CD14-positive monocyte (primary cell): ENCODE data around the gene RNF152. TPM values are rescaled to one million over a fixed set of nuclear protein-coding genes. Genes with fewer than 3 reads are reported as not detected.

Experiments
- DNase-seq, 3 donors: peaks; one replicate each; pipeline ENCODE4 v3.0.0-alpha.2; 2011 to 2022
- H2AFZ ChIP-seq: 2 replicates; pipeline ENCODE4 v1.6.0; 2012; ENCODE audit warnings: mild to moderate bottlenecking, low read depth, low read length, inconsistent platforms; ENCODE audit not compliant: insufficient read depth, poor library complexity, severe bottlenecking
- H3K27ac ChIP-seq, 2 donors: 1 replicate in 1 of 2; 2 replicates in 1 of 2; pipeline ENCODE4 v1.5.1; 2012 to 2013; ENCODE audit warnings: low read length in 2 of 2, control low read depth in 1 of 2, inconsistent platforms in 1 of 2, low read depth in 1 of 2, mild to moderate bottlenecking in 1 of 2
- H3K27me3 ChIP-seq, 2 donors: one replicate each; pipeline versions ENCODE4 v1.6.0 to v1.6.1; 2011 to 2013; ENCODE audit warnings: low read length in 2 of 2; ENCODE audit not compliant: control insufficient read depth in 2 of 2, insufficient read depth in 2 of 2
- H3K36me3 ChIP-seq, 2 donors: replicated peaks in 1 of 2; 1 replicate in 1 of 2; 2 replicates in 1 of 2; pipeline versions ENCODE4 v1.5.1 to v1.6.1; 2012 to 2013; ENCODE audit warnings: low read length in 2 of 2, control low read depth in 1 of 2, inconsistent platforms in 1 of 2, mild to moderate bottlenecking in 1 of 2; ENCODE audit not compliant: insufficient read depth in 2 of 2, control insufficient read depth in 1 of 2
- H3K4me1 ChIP-seq, 2 donors: 1 replicate in 1 of 2; 2 replicates in 1 of 2; pipeline versions ENCODE4 v1.5.1 to v1.6.1; 2012 to 2013; ENCODE audit warnings: low read length in 2 of 2, control low read depth in 1 of 2, inconsistent platforms in 1 of 2, mild to moderate bottlenecking in 1 of 2, moderate library complexity in 1 of 2; ENCODE audit not compliant: insufficient read depth in 2 of 2, control insufficient read depth in 1 of 2
- H3K4me2 ChIP-seq: replicated peaks from 2 replicates; pipeline ENCODE3; 2012; ENCODE audit warnings: low read length, moderate library complexity, mild to moderate bottlenecking; ENCODE audit not compliant: poor library complexity, severe bottlenecking; ENCODE audit errors: extremely low read depth
- H3K4me3 ChIP-seq, 3 experiments: fragments of 200-600 bp in 1 of 3; sonication (generic) in 1 of 3; replicated peaks in 1 of 3; 1 replicate in 2 of 3; 2 replicates in 1 of 3; pipeline ENCODE4 v1.5.1; 2011 to 2013; ENCODE audit warnings: low read length in 3 of 3, mild to moderate bottlenecking in 3 of 3, control low read depth in 2 of 3, low read depth in 2 of 3, inconsistent platforms in 1 of 3, moderate library complexity in 1 of 3
- H3K79me2 ChIP-seq: 2 replicates; pipeline ENCODE4 v1.6.0; 2012; ENCODE audit warnings: mild to moderate bottlenecking, control low read depth, inconsistent platforms, low read length, moderate library complexity; ENCODE audit not compliant: insufficient read depth
- H3K9ac ChIP-seq: 2 replicates; pipeline ENCODE4 v1.6.0; 2017; ENCODE audit warnings: low read length, mild to moderate bottlenecking; ENCODE audit not compliant: insufficient read depth, poor library complexity, severe bottlenecking
- H3K9me3 ChIP-seq, 2 donors: replicated peaks in 1 of 2; 1 replicate in 1 of 2; 2 replicates in 1 of 2; pipeline versions ENCODE4 v1.5.1 to v1.6.1; 2012 to 2013; ENCODE audit warnings: low read length in 2 of 2, control low read depth in 1 of 2; ENCODE audit not compliant: control insufficient read depth in 1 of 2, insufficient read depth in 1 of 2
- H4K20me1 ChIP-seq: 2 replicates; pipeline ENCODE4 v1.6.0; 2012; ENCODE audit warnings: mild to moderate bottlenecking, low read length, control low read depth, moderate library complexity; ENCODE audit not compliant: insufficient read depth
- H3K27ac Mint-ChIP-seq, 7 donors: one replicate each; pipeline ENCODE4 v1.8.0; 2020; ENCODE audit warnings: mild to moderate bottlenecking in 7 of 7, mixed read lengths in 7 of 7, moderate library complexity in 6 of 7, inconsistent platforms in 2 of 7
- H3K27me3 Mint-ChIP-seq, 3 donors: one replicate each; pipeline ENCODE4 v1.8.0; 2021 to 2022; ENCODE audit warnings: low read depth in 3 of 3, mild to moderate bottlenecking in 3 of 3, mixed read lengths in 3 of 3, moderate library complexity in 3 of 3, inconsistent platforms in 1 of 3
- H3K36me3 Mint-ChIP-seq, 2 donors: one replicate each; pipeline ENCODE4 v1.8.0; 2020; ENCODE audit warnings: mixed read lengths in 2 of 2, inconsistent platforms in 1 of 2, mild to moderate bottlenecking in 1 of 2
- H3K4me1 Mint-ChIP-seq: one replicate; pipeline ENCODE4 v1.8.0; 2020; ENCODE audit warnings: mild to moderate bottlenecking, mixed read lengths
- H3K4me3 Mint-ChIP-seq, 2 donors: one replicate each; pipeline ENCODE4 v1.8.0; 2020; ENCODE audit warnings: mild to moderate bottlenecking in 2 of 2, mixed read lengths in 2 of 2, moderate library complexity in 1 of 2
- H3K9me3 Mint-ChIP-seq, 7 donors: one replicate each; pipeline ENCODE4 v1.8.0; 2020 to 2022; ENCODE audit warnings: mixed read lengths in 7 of 7, mild to moderate bottlenecking in 6 of 7, moderate library complexity in 6 of 7, inconsistent platforms in 2 of 7
- CTCF ChIP-seq: fragments of 200-600 bp; IDR thresholded peaks from one replicate; pipeline ENCODE4 v1.8.0; 2022; ENCODE audit warnings: antibody characterized with exemption, mild to moderate bottlenecking
- WGBS: methylation state at CpG from one replicate; pipeline ENCODE4 v1.1.5; 2013; ENCODE audit warnings: missing lambda C conversion rate; ENCODE audit not compliant: insufficient coverage; 5-methylcytosine and 5-hydroxymethylcytosine counted together
- intact Hi-C, 2 donors: fragments of 100-400 bp; cut with micrococcal nuclease; formaldehyde crosslinking; loops; one replicate each; pipeline versions ENCODE4 v1.15.0 to v1.15.1; 2023
- polyA plus RNA-seq, 3 donors: library from polyadenylated mRNA; depleted of rRNA in 1 of 3; unstranded in 2 of 3; stranded (reverse) in 1 of 3; fragments of 300-500 nt in 2 of 3; fragments of >200 nt in 1 of 3; fragmentation: Illumina TruSeq in 2 of 3; gene quantifications; 1 replicate in 2 of 3; 2 replicates in 1 of 3; pipeline ENCODE4 v1.2.3, GENCODE V29; 2012 to 2021

The RNF152 gene
- polyA plus RNA-seq, 3 donors, result 0.03 to 0.54 (median 0.45) TPM

GRCh38 chr18:61823595-61823994 is 69.2 kb downstream of the RNF152 start:
- H2AFZ ChIP-seq, result no peak overlapping the region
- no peak overlapping the region for H3K9ac ChIP-seq
- intact Hi-C loops, result no loop called here
- H3K4me1 ChIP-seq, result no peaks in the 10 kb centered on the region
- Mint-ChIP-seq H3K4me1 (no peaks in the 10 kb centered on the region), H3K4me3 (no peak overlapping the region), H3K9me3 (peaks cover 0 to 5% (median 0%) of the 10 kb centered on the region in 7 donors), H3K27ac (no peak overlapping the region), H3K36me3 (no peaks in the 10 kb centered on the region), H3K27me3 (peaks cover 24 to 50% (median 34%) of the 10 kb centered on the region in 3 donors)
- no peak for DNase-seq
- TF ChIP-seq CTCF, result no peak
- H3K4me3 ChIP-seq, result no peak overlapping the region
- H3K79me2 ChIP-seq, result no peaks in the 10 kb centered on the region
- no peaks in the 10 kb centered on the region for H3K36me3 ChIP-seq
- no peaks in the 10 kb centered on the region for H4K20me1 ChIP-seq
- no peak overlapping the region for H3K4me2 ChIP-seq
- WGBS, result 94% methylated on average over 3 of the region's 3 CpGs
- H3K27ac ChIP-seq, result no peak overlapping the region
- H3K27me3 ChIP-seq, result peaks cover 40 to 47% of the 10 kb centered on the region in 2 donors
- no peaks in the 10 kb centered on the region for H3K9me3 ChIP-seq

- no peak for DNase-seq
- Histone ChIP-seq H3K9ac (no peak overlapping the region), H4K20me1 (no peaks in the 10 kb centered on the region), H3K4me2 (no peak overlapping the region), H3K4me3 (no peak overlapping the region), H2AFZ (no peak overlapping the region), H3K36me3 (no peaks in the 10 kb centered on the region), H3K27ac (no peak overlapping the region), H3K79me2 (no peaks in the 10 kb centered on the region), H3K4me1 (no peaks in the 10 kb centered on the region), H3K9me3 (no peaks in the 10 kb centered on the region), H3K27me3 (peaks cover 33 to 40% of the 10 kb centered on the region in 2 donors)
- H3K4me3 Mint-ChIP-seq, result no peak overlapping the region
- H3K36me3 Mint-ChIP-seq, result no peaks in the 10 kb centered on the region
- no peaks in the 10 kb centered on the region for H3K4me1 Mint-ChIP-seq
- no peak for TF ChIP-seq CTCF
- intact Hi-C loops, result no loop called here
- whole genome bisulfite sequencing, result 88% methylated on average over 1 of the region's 4 CpGs
- H3K9me3 Mint-ChIP-seq, result peaks cover 0 to 5% (median 0%) of the 10 kb centered on the region in 7 donors
- H3K27me3 Mint-ChIP-seq, result peaks cover 19 to 44% (median 29%) of the 10 kb centered on the region in 3 donors
- no peak overlapping the region for H3K27ac Mint-ChIP-seq
These were observed 69.9 kb downstream of the RNF152 start for GRCh38 chr18:61822879-61823278.
